IMR-90 (cell line): Measurements from ENCODE around the gene ZSWIM9. TPM values are rescaled to one million over a fixed set of nuclear protein-coding genes. Genes with fewer than 3 reads are reported as not detected.

Experiments used
- ATAC-seq: fragments of 200-7000 bp; cut with Tn5 transposase; 2 replicates; pipeline ENCODE4 v1.9.1; 2020; ENCODE audit warnings: low read depth, mild to moderate bottlenecking, moderate library complexity
- BruUV-seq: library from RNA; stranded (reverse); fragments of 400-500 nt; replicated peaks from 2 replicates; lab custom pipeline; 2021; lab: Mats Ljungman, UMichigan
- CTCF ChIA-PET: fragments of 300-600 bp; formaldehyde crosslinking; extraction: SDS; loops from one replicate; lab custom pipeline; 2021; ENCODE audit warnings: antibody characterized with exemption; lab: Yijun Ruan, JAX
- POLR2A ChIA-PET: fragments of 300-600 bp; sonication (Branson Sonifier 250); formaldehyde crosslinking; loops from one replicate; lab custom pipeline; 2022; ENCODE audit warnings: antibody characterized with exemption; ENCODE audit not compliant: unreplicated experiment; lab: Charles Lee
- DNase-seq: peaks from one replicate; pipeline ENCODE4 v3.0.0; 2013
- H2AFZ ChIP-seq: replicated peaks from 2 replicates; pipeline ENCODE3; 2013; ENCODE audit warnings: low read length, mild to moderate bottlenecking; ENCODE audit not compliant: poor library complexity
- H2AK5ac ChIP-seq: 2 replicates; pipeline ENCODE4 v1.6.1; 2013; ENCODE audit warnings: low read depth, low read length, inconsistent platforms
- H2AK9ac ChIP-seq: replicated peaks from 2 replicates; pipeline ENCODE3; 2013; ENCODE audit warnings: mild to moderate bottlenecking, low read depth, low read length, moderate library complexity; ENCODE audit not compliant: poor library complexity
- H2BK120ac ChIP-seq: 2 replicates; pipeline ENCODE4 v1.6.1; 2013; ENCODE audit warnings: low read depth, low read length, inconsistent platforms
- H2BK15ac ChIP-seq: 3 replicates; pipeline ENCODE4 v1.6.1; 2013; ENCODE audit warnings: low read depth, low read length, inconsistent platforms
- H2BK20ac ChIP-seq: 2 replicates; pipeline ENCODE4 v1.6.1; 2013; ENCODE audit warnings: low read depth, mild to moderate bottlenecking, inconsistent platforms, low read length, moderate library complexity
- H2BK5ac ChIP-seq: 2 replicates; pipeline ENCODE4 v1.6.1; 2013; ENCODE audit warnings: mild to moderate bottlenecking, low read depth, low read length, inconsistent platforms; ENCODE audit not compliant: poor library complexity, severe bottlenecking
- H3K14ac ChIP-seq: replicated peaks from 2 replicates; pipeline ENCODE4 v1.6.1; 2013; ENCODE audit warnings: low read depth, low read length, inconsistent platforms
- H3K18ac ChIP-seq: 2 replicates; pipeline ENCODE4 v1.6.1; 2013; ENCODE audit warnings: low read depth, low read length, control low read depth
- H3K23ac ChIP-seq: 2 replicates; pipeline ENCODE4 v1.6.1; 2013; ENCODE audit warnings: low read depth, low read length, inconsistent platforms
- H3K27ac ChIP-seq: 2 replicates; pipeline ENCODE4 v1.5.1; 2013; ENCODE audit warnings: mild to moderate bottlenecking, control low read depth, low read length; ENCODE audit not compliant: insufficient read depth
- H3K27me3 ChIP-seq: 2 replicates; pipeline ENCODE4 v1.6.1; 2013; ENCODE audit warnings: low read length; ENCODE audit not compliant: control insufficient read depth, insufficient read depth
- H3K36me3 ChIP-seq: 2 replicates; pipeline ENCODE4 v1.6.1; 2013; ENCODE audit warnings: low read length, mixed read lengths; ENCODE audit not compliant: control insufficient read depth, insufficient read depth
- H3K4ac ChIP-seq: 2 replicates; pipeline ENCODE4 v1.6.1; 2013; ENCODE audit warnings: low read depth, low read length, inconsistent platforms
- H3K4me1 ChIP-seq: 2 replicates; pipeline ENCODE4 v1.6.1; 2013; ENCODE audit warnings: low read length, mixed read lengths; ENCODE audit not compliant: control insufficient read depth, insufficient read depth
- H3K4me2 ChIP-seq: 2 replicates; pipeline ENCODE4 v1.6.1; 2013; ENCODE audit warnings: low read depth, mild to moderate bottlenecking, control low read depth, low read length, moderate library complexity
- H3K4me3 ChIP-seq: 2 replicates; pipeline ENCODE4 v1.5.1; 2013; ENCODE audit warnings: low read depth, mild to moderate bottlenecking, control low read depth, low read length, moderate library complexity; ENCODE audit not compliant: insufficient read depth
- H3K56ac ChIP-seq: 2 replicates; pipeline ENCODE4 v1.6.1; 2013; ENCODE audit warnings: low read length, inconsistent platforms; ENCODE audit not compliant: insufficient read depth; ENCODE audit errors: extremely low read depth
- H3K79me1 ChIP-seq, 2 experiments: 2 replicates each; pipeline ENCODE4 v1.6.1; 2013; ENCODE audit warnings: low read length in 2 of 2, inconsistent platforms in 1 of 2, low read depth in 1 of 2
- H3K9ac ChIP-seq: 2 replicates; pipeline ENCODE4 v1.6.1; 2013; ENCODE audit warnings: low read depth, low read length, control low read depth
- H3K9me1 ChIP-seq: 2 replicates; pipeline ENCODE4 v1.6.1; 2013; ENCODE audit warnings: low read length, inconsistent platforms; ENCODE audit not compliant: insufficient read depth
- H3K9me3 ChIP-seq: 2 replicates; pipeline ENCODE4 v1.6.1; 2013; ENCODE audit warnings: low read length; ENCODE audit not compliant: control insufficient read depth, insufficient read depth
- H4K20me1 ChIP-seq: 2 replicates; pipeline ENCODE4 v1.6.1; 2013; ENCODE audit warnings: low read length, inconsistent platforms; ENCODE audit not compliant: insufficient read depth
- H4K5ac ChIP-seq: 2 replicates; pipeline ENCODE4 v1.6.1; 2013; ENCODE audit warnings: mild to moderate bottlenecking, low read depth, low read length, control low read depth
- H4K8ac ChIP-seq, 2 experiments: 2 replicates each; pipeline ENCODE4 v1.6.1; 2013; ENCODE audit warnings: low read depth in 2 of 2, low read length in 2 of 2, control low read depth in 1 of 2, inconsistent platforms in 1 of 2
- H4K91ac ChIP-seq: 2 replicates; pipeline ENCODE4 v1.6.1; 2013; ENCODE audit warnings: low read depth, low read length, inconsistent platforms; ENCODE audit not compliant: insufficient read depth
- CEBPB ChIP-seq: IDR thresholded peaks from 2 replicates; pipeline ENCODE4 v1.6.1; 2012; ENCODE audit warnings: low read depth, low read length, improper control_type of control experiment
- MXI1 ChIP-seq: IDR thresholded peaks from 2 replicates; pipeline ENCODE4 v1.6.1; 2012; ENCODE audit warnings: low read depth, mild to moderate bottlenecking, low read length, moderate library complexity, borderline replicate concordance
- WGBS, 2 experiments: methylation state at CpG; one replicate each; pipeline versions ENCODE4 v1.1.5 to v1.1.7; 2013; ENCODE audit warnings: missing lambda C conversion rate in 2 of 2; ENCODE audit not compliant: insufficient read length in 1 of 2; ENCODE audit errors: extremely low coverage in 2 of 2; 5-methylcytosine and 5-hydroxymethylcytosine counted together
- dilution Hi-C: fragments of 300-500 bp; cut with HindIII; formaldehyde crosslinking; loops from one replicate; pipeline ENCODE4 v1.14.3; 2018; ENCODE audit warnings: low sequenced_read_pairs; ENCODE audit not compliant: unreplicated experiment
- in situ Hi-C: fragments of 300-500 bp; cut with MboI; formaldehyde crosslinking; loops from 3 replicates; pipeline ENCODE4 v1.14.3; 2019; ENCODE audit warnings: low sequenced_read_pairs, inconsistent platforms, mixed read lengths
- intact Hi-C: fragments of 100-400 bp; cut with micrococcal nuclease; formaldehyde crosslinking; loops from 2 replicates; pipeline ENCODE4 v1.10.0; 2022
- polyA plus RNA-seq, 3 experiments: library from polyadenylated mRNA; depleted of rRNA; stranded (reverse); fragments of >200 nt; gene quantifications; 2 replicates each; pipeline ENCODE4 v1.2.3, GENCODE V29; 2012; ENCODE audit warnings: low replicate concordance in 1 of 3
- total RNA-seq: library from RNA; depleted of rRNA; stranded (reverse); fragments of >200 nt; gene quantifications from 2 replicates; pipeline ENCODE4 v1.2.3, GENCODE V29; 2012

Gene ZSWIM9
- total and polyA plus RNA-seq, 2 of the 4 experiments (the other 2 are of a cell fraction): 0.54 to 2.2 TPM

DNA sequence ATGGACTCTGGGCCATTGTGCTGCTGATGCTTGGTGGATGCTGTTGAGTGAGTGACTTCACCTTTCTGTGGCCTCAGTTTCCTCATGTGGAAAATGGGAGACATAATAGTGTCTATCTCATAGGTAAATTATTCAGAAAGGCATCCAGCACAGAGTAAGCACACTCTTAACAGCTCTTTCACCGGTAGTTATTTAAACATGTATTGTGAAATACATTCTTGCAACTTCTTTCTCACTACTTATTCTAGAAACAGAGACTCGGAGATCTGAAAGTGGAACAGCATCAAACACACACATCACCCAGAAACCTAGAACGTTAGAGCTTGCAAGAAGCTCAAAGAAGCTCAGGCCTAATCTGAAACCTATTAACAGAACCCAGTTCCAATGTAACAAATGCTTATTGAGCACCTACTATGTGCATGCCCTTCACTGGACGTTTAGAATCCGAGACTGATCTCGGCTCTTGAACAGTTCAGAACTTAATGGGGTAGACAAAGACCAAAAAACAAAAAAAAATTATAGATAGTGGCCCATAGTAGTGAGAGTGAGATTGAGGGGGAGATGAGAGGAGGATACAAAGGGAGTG lies 4.1 kb downstream of the ZSWIM9 start:
- dilution Hi-C loops (no loop called here), intact Hi-C loops (no loop called here), in situ Hi-C loops (no loop called here)
- Histone ChIP-seq H3K4me1 (peaks cover 2% of the 10 kb centered on the region), H2BK15ac (no peak overlapping the region), H3K56ac (0 out of 2 replicates have a peak overlapping the region, but pooled peaks have one; percentile 10), H3K4me2 (no peak overlapping the region), H3K27me3 (no peaks in the 10 kb centered on the region), H3K9me3 (no peaks in the 10 kb centered on the region), H3K18ac (no peak overlapping the region), H3K4ac (no peak overlapping the region), H3K9ac (no peak overlapping the region), H2BK20ac (no peak overlapping the region), H2BK5ac (no peak overlapping the region), H4K8ac (no peak overlapping the region), H3K4me3 (no peak overlapping the region), H3K27ac (no peak overlapping the region), H3K9me1 (no peaks in the 10 kb centered on the region; the same call in 1 of the 2 replicates), H2AFZ (no peak overlapping the region), H3K36me3 (peaks cover 19% of the 10 kb centered on the region), H2AK9ac (no peak overlapping the region), H3K79me1 (peaks cover 14 to 35% of the 10 kb centered on the region in 2 experiments), H3K23ac (no peak overlapping the region), H4K5ac (no peak overlapping the region), H2AK5ac (no peak overlapping the region), H4K91ac (no peak overlapping the region), H4K20me1 (peaks cover 3% of the 10 kb centered on the region; the same call in 1 of the 2 replicates), H2BK120ac (no peak overlapping the region), H3K14ac (no peak overlapping the region)
- TF ChIP-seq CEBPB (peak; percentile 65; the same call in 1 of the 2 replicates), MXI1 (no peak)
- ChIA-PET POLR2A (no interaction called here), CTCF (no interaction called here)
- DNase-seq: no peak
- no CpG with 5 or more reads among the region's 6 CpGs for whole genome bisulfite sequencing, 2 experiments
- no TSS peak for BruUV-seq
- no peak for ATAC-seq
